K562 (cell line): ENCODE measurements around the gene USP15. TPM values are rescaled to one million over a fixed set of nuclear protein-coding genes. Genes with fewer than 3 reads are reported as not detected.
A peak's percentile ranks its signal among the peaks of the same experiment; 100 is the strongest.

ENCODE experiments used
- ATAC-seq: fragments of 200-7000 bp; cut with Tn5 transposase; 3 replicates; pipeline ENCODE4 v1.9.1; 2020; ENCODE audit warnings: moderate library complexity
- BruUV-seq: library from RNA; stranded (reverse); fragments of 400-500 nt; replicated peaks from 2 replicates; lab custom pipeline; 2021; lab: Mats Ljungman, UMichigan
- CTCF ChIA-PET: fragments of 300-600 bp; formaldehyde crosslinking; extraction: SDS; loops from one replicate; lab custom pipeline; 2021; ENCODE audit warnings: low intra/inter-chr PET ratio; lab: Yijun Ruan, JAX
- POLR2A ChIA-PET: fragments of 300-600, 350-650 bp; sonication (Branson Sonifier 250); formaldehyde crosslinking; extraction: SDS; loops from one replicate; lab custom pipeline; 2021; ENCODE audit warnings: antibody characterized with exemption, inconsistent platforms; lab: Yijun Ruan, JAX
- DNase-seq, 4 experiments: peaks; one replicate each; pipeline versions ENCODE4 v3.0.0 to v3.0.0-alpha.2; 2011 to 2018; ENCODE audit warnings: low spot score in 3 of 4, mixed read lengths in 3 of 4; ENCODE audit errors: extremely low read depth in 1 of 4
- FAIRE-seq: peaks from 2 replicates; lab custom pipeline; 2011; peaks lifted over from hg19 to GRCh38; lab: Jason Lieb, UNC
- H2AFZ ChIP-seq: 2 replicates; pipeline ENCODE4 v1.6.0; 2011; ENCODE audit warnings: low read depth, low read length, control low read depth, inconsistent platforms
- H3K27ac ChIP-seq: fragments of 200-600 bp; 3 replicates; pipeline ENCODE4 v1.8.0; 2011; ENCODE audit warnings: low read depth, mild to moderate bottlenecking, control low read depth, inconsistent platforms, low read length, moderate library complexity, mixed read lengths; ENCODE audit errors: extremely low read depth
- H3K27me3 ChIP-seq, 2 experiments: fragments of 300-600 bp in 1 of 2; 2 replicates in 1 of 2; 3 replicates in 1 of 2; pipeline versions ENCODE4 v1.6.0 to v1.8.0; 2011; ENCODE audit warnings: inconsistent platforms in 2 of 2, low read length in 2 of 2, mild to moderate bottlenecking in 1 of 2, mixed read lengths in 1 of 2, moderate library complexity in 1 of 2; ENCODE audit not compliant: control insufficient read depth in 2 of 2, insufficient read depth in 2 of 2
- H3K36me3 ChIP-seq: fragments of 300-600 bp; 3 replicates; pipeline ENCODE4 v1.8.0; 2011; ENCODE audit warnings: mild to moderate bottlenecking, low read length, inconsistent platforms; ENCODE audit not compliant: control insufficient read depth, insufficient read depth
- H3K4me1 ChIP-seq, 2 experiments: fragments of 200-600 bp in 1 of 2; replicated peaks in 1 of 2; 2 replicates in 1 of 2; 3 replicates in 1 of 2; pipeline versions ENCODE4 v1.5.1 to v1.8.0; 2011; ENCODE audit warnings: inconsistent platforms in 2 of 2, low read length in 2 of 2, mild to moderate bottlenecking in 1 of 2, mixed read lengths in 1 of 2, moderate library complexity in 1 of 2; ENCODE audit not compliant: control insufficient read depth in 2 of 2, insufficient read depth in 2 of 2
- H3K4me2 ChIP-seq: 2 replicates; pipeline ENCODE4 v1.6.1; 2011; ENCODE audit warnings: low read length, control low read depth, inconsistent platforms, mixed read lengths; ENCODE audit not compliant: insufficient read depth
- H3K4me3 ChIP-seq: fragments of 200-600 bp; sonication (generic), shearing (Covaris generic); 2 replicates; pipeline ENCODE4 v1.5.1; 2016; ENCODE audit warnings: control low read depth, inconsistent platforms
- H3K79me2 ChIP-seq: fragments of 200-600 bp; 3 replicates; pipeline ENCODE4 v1.8.0; 2011; ENCODE audit warnings: low read length, inconsistent platforms; ENCODE audit not compliant: control insufficient read depth, insufficient read depth
- H3K9ac ChIP-seq, 2 experiments: 2 replicates each; pipeline versions ENCODE4 v1.6.0 to v1.6.1; 2011; ENCODE audit warnings: low read depth in 2 of 2, low read length in 2 of 2, control low read depth in 1 of 2, inconsistent platforms in 1 of 2, mild to moderate bottlenecking in 1 of 2, mixed read lengths in 1 of 2; ENCODE audit not compliant: insufficient read depth in 1 of 2
- H3K9me1 ChIP-seq: one replicate; pipeline ENCODE4 v1.6.0; 2011; ENCODE audit warnings: inconsistent platforms, mild to moderate bottlenecking, low read length, moderate library complexity; ENCODE audit not compliant: control insufficient read depth, insufficient read depth
- H3K9me3 ChIP-seq: replicated peaks from 2 replicates; pipeline ENCODE4 v1.5.1; 2011; ENCODE audit warnings: low read depth, low read length, inconsistent platforms; ENCODE audit not compliant: control insufficient read depth, insufficient read depth
- H4K20me1 ChIP-seq: replicated peaks from 2 replicates; pipeline ENCODE4 v1.6.1; 2011; ENCODE audit warnings: low read length, inconsistent platforms, mixed read lengths; ENCODE audit not compliant: control insufficient read depth, insufficient read depth
- CREB1 ChIP-seq, 2 experiments: sonication (generic) in 1 of 2; formaldehyde crosslinking in 1 of 2; IDR thresholded peaks; 2 replicates each; pipeline versions ENCODE4 v1.6.1 to v1.8.0; 2012 to 2022; ENCODE audit warnings: inconsistent platforms in 1 of 2, mild to moderate bottlenecking in 1 of 2, missing genetic modification reagents in 1 of 2, moderate library complexity in 1 of 2
- FOXP1 ChIP-seq: sonication (generic); formaldehyde crosslinking; IDR thresholded peaks from 2 replicates; pipeline ENCODE4 v1.8.0; 2022; ENCODE audit warnings: mild to moderate bottlenecking, missing genetic modification reagents
- HDAC3 ChIP-seq: fragments of 450-650 bp; IDR thresholded peaks from 2 replicates; pipeline ENCODE4 v1.6.1; 2018; ENCODE audit warnings: borderline replicate concordance, mild to moderate bottlenecking, moderate library complexity; ENCODE audit not compliant: partially characterized antibody
- TCF3 ChIP-seq: sonication (generic); formaldehyde crosslinking; IDR thresholded peaks from 2 replicates; pipeline ENCODE4 v1.4.0; 2020; ENCODE audit warnings: mild to moderate bottlenecking, missing genetic modification reagents
- ZNF23 ChIP-seq: fragments of 250-450 bp; sonication (Bioruptor Pico); IDR thresholded peaks from 2 replicates; pipeline ENCODE4 v1.4.0; 2020; ENCODE audit warnings: mild to moderate bottlenecking
- ZNF445 ChIP-seq: fragments of 250-450 bp; sonication (Bioruptor Pico); IDR thresholded peaks from 2 replicates; pipeline ENCODE4 v1.4.0; 2020; ENCODE audit warnings: low read depth, mild to moderate bottlenecking, moderate library complexity
- ZNF785 ChIP-seq: fragments of 250-450 bp; sonication (Bioruptor Pico); IDR thresholded peaks from 2 replicates; pipeline ENCODE4 v1.4.0; 2020; ENCODE audit warnings: mild to moderate bottlenecking
- WGBS: fragments of 100-300 bp; shearing (Covaris generic); methylation state at CpG from one replicate; pipeline ENCODE4 v1.1.6; 2016; ENCODE audit warnings: low coverage, mixed read lengths; ENCODE audit not compliant: insufficient coverage; ENCODE audit errors: missing lambda C conversion rate; 5-methylcytosine and 5-hydroxymethylcytosine counted together
- in situ Hi-C: fragments of 300-500 bp; cut with MboI; formaldehyde crosslinking; loops from 4 replicates; pipeline ENCODE4 v1.15.0; 2018; ENCODE audit warnings: inconsistent platforms, mixed read lengths
- intact Hi-C: fragments of 100-400 bp; cut with micrococcal nuclease; formaldehyde crosslinking; loops from 2 replicates; pipeline ENCODE4 v1.14.2; 2022
- polyA plus RNA-seq, 8 experiments: library from polyadenylated mRNA; depleted of rRNA in 4 of 8; stranded (reverse) in 5 of 8; unstranded in 3 of 8; fragments of >200 nt; fragmentation: Nextera tagmentation in 2 of 8; fragmentation: Illumina TruSeq in 1 of 8; extraction: Ambion mirVana in 2 of 8; extraction: Trizol in 1 of 8; gene quantifications; 2 replicates each; pipeline versions ENCODE4 v1.2.1 to v1.2.3, GENCODE V29; 2011 to 2014; ENCODE audit warnings: inconsistent platforms in 1 of 8, missing spikeins in 1 of 8
- total RNA-seq, 7 experiments: library from RNA; depleted of rRNA in 6 of 7; stranded (reverse); fragments of >200 nt in 6 of 7; fragmentation: Illumina TruSeq in 2 of 7; extraction: Trizol in 2 of 7; gene quantifications; 2 replicates each; pipeline versions ENCODE4 v1.2.1 to v1.2.3, GENCODE V29; 2011 to 2021; ENCODE audit warnings: low replicate concordance in 1 of 7
- TF ChIP-seq, protein P1 (sequence below), 2 experiments: fragments of 450-650 bp; IDR thresholded peaks; 2 replicates each; pipeline ENCODE4 v1.6.1; 2016; ENCODE audit warnings: mild to moderate bottlenecking in 2 of 2, borderline replicate concordance in 1 of 2, low read depth in 1 of 2, moderate library complexity in 1 of 2

The USP15 gene
- total and polyA plus RNA-seq, 9 of the 15 experiments (the other 6 are each of a cell fraction or from before 2014, with no cell fraction given) = 140 to 272 (median 182) TPM

DNA sequence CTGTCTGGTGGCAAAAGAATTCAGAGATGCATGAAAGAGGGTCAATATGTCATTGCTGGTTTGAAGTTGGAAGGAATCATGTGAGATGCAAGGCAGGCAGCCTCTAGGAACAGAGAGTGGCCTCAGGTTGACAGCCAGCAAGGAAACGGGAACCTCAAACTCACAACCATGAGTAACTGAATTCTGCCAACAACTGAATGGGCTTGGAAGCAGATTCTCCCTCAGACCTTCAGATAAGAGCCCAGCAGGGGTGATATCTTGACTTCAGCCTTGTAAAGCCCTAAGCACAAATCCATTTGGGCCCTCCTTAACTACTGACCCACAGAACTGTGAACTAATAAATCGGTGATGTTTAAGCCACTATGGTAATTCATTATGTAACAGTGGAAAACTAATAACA is 35.8 kb downstream of the USP15 start:
- Histone ChIP-seq H3K36me3 (peaks cover 83% of the 10 kb centered on the region), H3K27me3 (no peaks in the 10 kb centered on the region), H3K9me3 (no peaks in the 10 kb centered on the region), H3K27ac (no peak overlapping the region), H3K4me2 (no peak overlapping the region), H3K4me1 (peaks cover 12 to 27% of the 10 kb centered on the region in 2 experiments), H2AFZ (no peak overlapping the region), H3K9me1 (peaks cover 8% of the 10 kb centered on the region), H4K20me1 (peaks cover 18% of the 10 kb centered on the region), H3K9ac (no peak overlapping the region), H3K79me2 (peaks cover 100% of the 10 kb centered on the region), H3K4me3 (no peak overlapping the region)
- ChIA-PET CTCF (no interaction called here), POLR2A (no interaction called here)
- TF ChIP-seq TCF3 (CRISPR knock-in tag) (peak; percentile 5; the same call in 1 of the 2 replicates), ZNF785 (CRISPR knock-in tag) (no peak), ZNF445 (CRISPR knock-in tag) (no peak), CREB1 (IDR thresholded peaks at IDR 0.05) (no peak), CREB1 (CRISPR knock-in tag; IDR thresholded peaks at IDR 0.05) (no peak)
- BruUV-seq = no TSS peak
- intact Hi-C loops = no loop called here
- no peak for ATAC-seq
- WGBS = 88% methylated on average over 2 of the region's 2 CpGs
- in situ Hi-C loops = no loop called here
- peak in 1 of 4 experiments; percentile 31 for DNase-seq
- peak; percentile 11 for FAIRE-seq

DNA sequence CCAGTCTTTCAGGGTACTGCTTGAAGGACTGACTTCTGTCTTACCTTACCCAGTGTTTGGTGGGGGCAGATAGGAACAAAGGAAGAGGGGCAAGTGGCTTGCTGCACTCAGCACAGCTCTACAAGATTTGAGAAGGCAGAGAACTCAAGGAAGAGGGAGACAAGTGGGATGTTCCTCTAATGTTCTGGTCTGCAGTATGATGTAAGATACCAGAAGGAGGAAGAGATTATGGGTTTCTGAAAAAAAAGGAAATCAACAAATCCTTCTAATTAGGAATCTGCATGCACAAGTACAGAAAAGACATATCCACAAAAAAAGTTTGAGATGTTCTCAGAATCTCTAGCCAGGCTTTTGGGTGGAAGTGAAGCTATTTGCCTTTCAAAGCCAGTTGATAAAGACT is 37.1 kb downstream of the USP15 start:
- no peaks in the 10 kb centered on the region for H3K9me3 ChIP-seq
- POLR2A ChIA-PET = interaction anchor here (0.8 to 1.1 kb wide), 2 partner anchors 33 to 38 kb away, joined by 3 to 4 read pairs; no protein-coding TSS in a partner anchor
- DNase-seq (no peak), FAIRE-seq (no peak), ATAC-seq (peak; percentile 8; the same call in 1 of the 3 replicates)
- in situ Hi-C loops = no loop called here
- no peak overlapping the region for H2AFZ ChIP-seq
- H3K4me1 ChIP-seq = peaks cover 5 to 14% of the 10 kb centered on the region in 2 experiments
- H3K4me2 ChIP-seq = no peak overlapping the region
- no peak overlapping the region for H3K9ac ChIP-seq
- no TSS peak for BruUV-seq
- intact Hi-C loops = no loop called here
- no peak overlapping the region for H3K27ac ChIP-seq
- peaks cover 93% of the 10 kb centered on the region for H3K36me3 ChIP-seq
- CTCF ChIA-PET = no interaction called here
- no peak overlapping the region for H3K4me3 ChIP-seq
- peaks cover 100% of the 10 kb centered on the region for H3K79me2 ChIP-seq
- no peaks in the 10 kb centered on the region for H3K27me3 ChIP-seq
- peaks cover 9% of the 10 kb centered on the region for H4K20me1 ChIP-seq
- H3K9me1 ChIP-seq = peaks cover 5% of the 10 kb centered on the region
- TF ChIP-seq, protein P1, sequence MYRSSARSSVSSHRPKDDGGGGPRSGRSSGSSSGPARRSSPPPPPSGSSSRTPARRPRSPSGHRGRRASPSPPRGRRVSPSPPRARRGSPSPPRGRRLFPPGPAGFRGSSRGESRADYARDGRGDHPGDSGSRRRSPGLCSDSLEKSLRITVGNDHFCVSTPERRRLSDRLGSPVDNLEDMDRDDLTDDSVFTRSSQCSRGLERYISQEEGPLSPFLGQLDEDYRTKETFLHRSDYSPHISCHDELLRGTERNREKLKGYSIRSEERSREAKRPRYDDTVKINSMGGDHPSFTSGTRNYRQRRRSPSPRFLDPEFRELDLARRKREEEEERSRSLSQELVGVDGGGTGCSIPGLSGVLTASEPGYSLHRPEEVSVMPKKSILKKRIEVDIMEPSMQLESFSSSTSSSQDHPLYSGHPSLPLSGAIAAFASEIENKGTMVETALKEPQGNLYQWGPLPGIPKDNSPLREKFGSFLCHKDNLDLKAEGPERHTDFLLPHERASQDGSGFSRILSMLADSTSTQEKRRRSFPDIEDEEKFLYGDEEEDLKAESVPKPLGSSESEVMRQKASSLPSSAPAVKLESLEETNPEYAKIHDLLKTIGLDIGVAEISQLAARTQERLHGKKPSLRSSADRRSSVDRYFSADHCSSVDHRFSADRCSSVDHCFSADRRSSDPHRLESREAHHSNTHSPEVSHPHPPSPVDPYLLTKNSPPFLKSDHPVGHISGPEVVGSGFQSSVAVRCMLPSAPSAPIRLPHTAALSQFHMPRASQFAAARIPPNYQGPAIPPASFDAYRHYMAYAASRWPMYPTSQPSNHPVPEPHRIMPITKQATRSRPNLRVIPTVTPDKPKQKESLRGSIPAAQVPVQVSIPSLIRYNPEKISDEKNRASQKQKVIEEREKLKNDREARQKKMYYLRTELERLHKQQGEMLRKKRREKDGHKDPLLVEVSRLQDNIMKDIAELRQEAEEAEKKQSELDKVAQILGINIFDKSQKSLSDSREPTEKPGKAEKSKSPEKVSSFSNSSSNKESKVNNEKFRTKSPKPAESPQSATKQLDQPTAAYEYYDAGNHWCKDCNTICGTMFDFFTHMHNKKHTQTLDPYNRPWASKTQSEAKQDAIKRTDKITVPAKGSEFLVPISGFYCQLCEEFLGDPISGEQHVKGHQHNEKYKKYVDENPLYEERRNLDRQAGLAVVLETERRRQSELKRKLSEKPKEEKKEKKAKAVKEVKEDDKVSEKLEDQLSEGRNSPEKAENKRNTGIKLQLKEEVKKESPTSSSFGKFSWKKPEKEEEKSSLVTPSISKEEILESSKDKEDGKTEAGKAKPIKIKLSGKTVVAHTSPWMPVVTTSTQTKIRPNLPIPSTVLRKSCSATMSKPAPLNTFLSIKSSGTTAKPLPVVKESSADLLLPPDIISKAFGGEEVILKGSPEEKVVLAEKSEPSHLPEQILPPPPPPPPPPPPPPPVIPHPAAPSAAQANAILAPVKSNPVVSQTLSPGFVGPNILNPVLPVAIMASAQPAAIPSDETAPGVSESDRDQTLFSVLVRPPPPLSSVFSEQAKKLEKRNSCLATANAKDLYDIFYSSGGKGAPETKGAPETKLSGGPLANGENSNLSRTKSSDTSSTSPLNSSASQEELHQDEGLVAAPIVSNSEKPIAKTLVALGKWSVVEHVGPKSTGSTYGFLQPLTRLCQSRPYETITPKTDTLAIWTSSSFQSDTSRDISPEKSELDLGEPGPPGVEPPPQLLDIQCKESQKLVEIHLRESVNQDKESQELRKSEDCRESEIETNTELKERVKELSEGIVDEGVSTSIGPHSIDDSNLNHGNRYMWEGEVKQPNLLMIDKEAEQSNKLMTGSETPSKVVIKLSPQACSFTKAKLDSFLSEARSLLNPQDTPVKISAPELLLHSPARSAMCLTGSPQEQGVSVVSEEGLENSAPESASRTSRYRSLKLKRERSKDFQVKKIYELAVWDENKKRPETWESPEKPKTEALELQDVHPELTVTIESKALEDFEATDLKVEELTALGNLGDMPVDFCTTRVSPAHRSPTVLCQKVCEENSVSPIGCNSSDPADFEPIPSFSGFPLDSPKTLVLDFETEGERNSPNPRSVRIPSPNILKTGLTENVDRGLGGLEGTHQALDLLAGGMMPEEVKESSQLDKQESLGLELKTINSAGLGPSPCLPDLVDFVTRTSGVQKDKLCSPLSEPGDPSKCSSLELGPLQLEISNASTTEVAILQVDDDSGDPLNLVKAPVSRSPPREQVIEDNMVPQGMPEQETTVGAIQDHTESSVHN (IDR thresholded peaks at IDR 0.05; ENCODE audit: borderline replicate concordance in 1 of 2, low read depth in 1 of 2) = no peak
- no peak for TF ChIP-seq FOXP1 (CRISPR knock-in tag)
- no peak for TF ChIP-seq ZNF23 (CRISPR knock-in tag)
- no peak for TF ChIP-seq HDAC3
